ENCODE data around the gene GIPC2.
"Not testable (repeated sequence)": the region's sequence is repeated elsewhere in the genome, so short reads cannot be mapped to it uniquely, and the experiment has no call there.

GIPC2 gene

GRCh38 chr1:78101051-78101450, 55.3 kb downstream of the GIPC2 start:
- no peak for DNase-seq

- no peak for DNase-seq
Observed at GRCh38 chr1:78101514-78101913, 55.7 kb downstream of the GIPC2 start.

DNA sequence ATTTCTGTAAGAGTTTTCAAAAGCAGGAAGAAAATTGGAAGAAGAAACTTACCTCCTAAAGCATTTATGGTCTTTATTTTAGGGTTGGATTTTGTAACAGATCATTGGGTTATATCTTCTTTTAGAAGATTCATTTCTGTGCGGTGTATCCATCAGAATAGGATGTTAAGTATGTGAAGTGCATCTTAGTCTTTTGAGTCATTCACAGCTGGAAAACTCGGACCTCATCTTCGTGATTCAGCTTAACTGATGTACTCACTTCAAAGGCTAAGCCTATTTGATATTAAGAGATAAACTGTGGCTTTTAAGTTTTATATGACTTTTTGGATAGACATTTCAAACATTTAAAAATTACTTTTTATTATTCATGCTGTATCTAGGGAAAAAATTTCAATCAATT, 56.3 kb downstream of the GIPC2 start:
- no peak for DNase-seq

DNA sequence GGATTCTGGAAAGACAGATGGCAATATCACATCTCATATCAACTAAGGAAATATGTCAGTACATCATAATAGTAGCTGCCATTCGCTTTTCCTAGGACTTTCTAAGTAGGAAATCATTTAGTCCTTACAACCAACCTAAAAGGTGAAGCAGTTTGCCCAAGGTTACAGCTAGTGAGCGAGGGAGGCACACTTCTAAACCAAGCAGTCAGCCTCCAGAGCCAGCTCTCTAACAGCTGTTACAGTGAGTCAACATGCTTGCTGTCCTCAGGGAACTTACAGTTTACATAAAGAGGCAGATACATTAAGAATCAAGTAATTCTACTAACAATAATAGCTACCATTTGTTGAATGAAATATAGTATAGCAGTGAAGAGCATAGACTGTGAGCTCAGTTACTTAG, 57.1 kb downstream of the GIPC2 start:
- DNase-seq, result no peak

GRCh38 chr1:78104322-78104721, 58.6 kb downstream of the GIPC2 start:
- no peak for DNase-seq

GRCh38 chr1:78109659-78110058, 63.9 kb downstream of the GIPC2 start:
- DNase-seq, result not testable (repeated sequence)

GRCh38 chr1:78113156-78113916, 67.6 kb downstream of the GIPC2 start:
- no peak for DNase-seq

GRCh38 chr1:78114034-78114956, 68.5 kb downstream of the GIPC2 start:
- DNase-seq, result peak; percentile 94

- DNase-seq, result not testable (repeated sequence)
Observed at GRCh38 chr1:78120485-78120884, 74.7 kb downstream of the GIPC2 start.

- DNase-seq, result no peak
Observed at GRCh38 chr1:78121710-78122109, 75.9 kb downstream of the GIPC2 start.

DNA sequence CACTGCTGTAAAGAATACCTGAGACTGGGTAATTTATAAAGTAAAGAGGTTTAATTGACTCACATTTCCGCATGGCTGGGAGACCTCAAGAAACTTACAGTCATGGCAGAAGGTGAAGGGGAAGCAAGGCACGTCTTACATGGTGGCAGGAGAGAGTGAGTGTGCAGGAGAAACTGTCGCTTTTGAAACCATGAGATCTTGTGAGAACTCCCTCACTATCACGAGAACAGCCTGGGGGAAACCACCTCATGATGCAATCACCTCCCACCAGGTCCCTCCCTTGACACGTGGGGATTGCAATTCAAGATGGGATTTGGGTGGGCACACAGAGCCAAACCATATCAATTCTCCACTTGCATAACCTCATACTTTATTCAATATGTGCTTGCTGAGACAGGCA, 76.6 kb downstream of the GIPC2 start:
- DNase-seq, result no peak

DNA sequence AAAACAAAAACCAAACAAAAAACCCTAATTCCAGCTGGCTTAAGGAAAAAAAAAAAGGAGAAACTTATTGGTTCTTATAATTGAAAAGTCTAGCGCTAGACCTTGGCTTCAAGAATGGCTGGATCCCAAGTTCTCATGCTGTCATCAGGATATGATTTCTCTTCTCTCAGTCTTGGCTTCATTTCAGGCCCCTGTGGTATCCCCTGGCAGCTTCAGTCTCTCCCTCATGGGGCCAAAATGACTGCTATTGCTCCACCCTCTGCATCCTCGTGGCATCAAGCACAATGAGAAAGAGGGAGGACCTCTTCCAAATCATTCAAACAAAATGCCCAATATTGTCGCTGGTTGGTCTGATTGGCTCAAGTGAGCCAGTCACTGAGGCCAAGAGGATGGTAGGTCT, 80.7 kb downstream of the GIPC2 start:
- no peak for DNase-seq

GRCh38 chr1:78132174-78132947, 86.6 kb downstream of the GIPC2 start:
- no peak for DNase-seq

DNA sequence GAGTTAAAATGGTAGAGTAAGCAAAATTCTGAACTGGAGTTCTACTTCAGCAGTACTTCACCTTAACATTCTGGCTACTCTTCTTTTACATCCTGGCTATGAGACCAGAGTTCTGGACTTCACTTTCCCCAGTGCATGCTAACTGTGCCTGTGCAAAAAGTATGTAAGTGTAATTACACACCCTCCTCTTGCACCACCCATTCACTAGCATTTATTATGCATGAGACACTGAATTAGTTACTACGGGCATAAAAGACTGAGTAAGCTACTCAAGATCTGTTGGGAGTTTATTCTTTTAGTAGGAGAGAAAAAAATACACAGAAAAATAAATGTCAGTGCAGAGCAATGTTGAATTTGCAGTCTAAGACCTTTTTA, 87.2 kb downstream of the GIPC2 start:
- no peak for DNase-seq

GRCh38 chr1:78136680-78137079, 90.9 kb downstream of the GIPC2 start:
- peak; percentile 31 for DNase-seq

- DNase-seq, result no peak
Observed at GRCh38 chr1:78141531-78142231, 95.9 kb downstream of the GIPC2 start.

- no peak for DNase-seq
Observed at GRCh38 chr1:78142736-78143135, 97.0 kb downstream of the GIPC2 start.

DNA sequence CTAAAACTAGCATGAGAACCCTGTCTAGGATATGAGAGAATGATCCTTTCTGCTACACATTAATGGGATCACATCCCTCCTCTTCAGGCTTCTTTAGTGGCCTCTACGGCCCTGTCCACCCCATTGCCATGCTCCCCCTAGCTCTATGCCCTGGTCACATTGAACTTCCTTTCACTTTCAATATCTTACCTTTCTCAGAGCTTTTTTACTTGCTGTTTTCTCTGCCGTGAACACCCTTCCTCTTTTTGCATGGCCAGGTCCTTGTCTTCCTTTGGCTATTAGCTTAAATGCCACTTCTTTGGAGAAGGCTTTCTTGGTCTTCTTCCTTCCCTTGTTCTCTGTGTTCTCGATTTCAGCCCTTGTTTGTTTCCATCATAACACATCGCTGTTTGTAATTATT, 97.4 kb downstream of the GIPC2 start:
- peak; percentile 92 for DNase-seq

GRCh38 chr1:78143673-78144072, 97.9 kb downstream of the GIPC2 start:
- no peak for DNase-seq

GRCh38 chr1:78145105-78145580, 99.4 kb downstream of the GIPC2 start:
- peak; percentile 92 for DNase-seq

- peak; percentile 29 for DNase-seq
Observed at GRCh38 chr1:78146205-78146771, 100.5 kb downstream of the GIPC2 start.

DNA sequence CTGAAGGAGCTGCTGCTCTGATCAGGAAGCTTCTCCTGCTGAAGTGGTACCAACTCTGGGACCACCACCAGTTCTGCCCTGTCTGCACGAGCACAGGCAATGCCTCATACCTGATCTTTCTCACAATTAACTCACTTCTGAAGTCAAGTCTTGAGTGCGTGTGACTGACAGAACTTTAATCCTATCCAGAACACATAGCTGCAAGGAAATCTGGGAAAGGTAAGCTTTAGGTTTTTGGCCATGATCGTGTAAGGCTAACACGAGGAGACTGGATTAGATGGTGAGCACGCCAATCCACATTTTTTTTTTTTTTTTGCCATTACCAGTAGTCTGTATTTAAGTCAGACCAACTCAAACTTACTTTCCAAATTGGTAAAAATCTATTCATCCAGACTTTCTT, 101.3 kb downstream of the GIPC2 start:
- DNase-seq, result no peak

Data from OCI-M1 (cell line).